SK-N-MC (cell line): ENCODE measurements around the gene FOXC1.

Source experiments
- DNase-seq: peaks from one replicate; pipeline ENCODE4 v3.0.0-alpha.2; 2011; ENCODE audit warnings: low read depth, low spot score
- H3K27ac ChIP-seq: fragments of 200-600 bp; sonication (generic); 2 replicates; pipeline ENCODE4 v1.5.1; 2016; ENCODE audit warnings: mixed run types
- H3K36me3 ChIP-seq: fragments of 200-600 bp; sonication (generic); 2 replicates; pipeline ENCODE4 v1.6.1; 2017; ENCODE audit warnings: antibody characterized with exemption, low read length, mixed read lengths; ENCODE audit not compliant: insufficient read depth
- H3K4me3 ChIP-seq: fragments of 200-600 bp; sonication (generic); 2 replicates; pipeline ENCODE4 v1.5.1; 2016
- H3K9ac ChIP-seq: fragments of 200-600 bp; sonication (generic); 2 replicates; pipeline ENCODE4 v1.8.0; 2017; ENCODE audit warnings: mixed run types, mixed read lengths; ENCODE audit not compliant: insufficient read length
- H3K9me3 ChIP-seq: fragments of 200-600 bp; sonication (generic); 2 replicates; pipeline ENCODE4 v1.6.1; 2017; ENCODE audit warnings: low read depth, mild to moderate bottlenecking, antibody characterized with exemption, low read length, moderate library complexity, mixed read lengths
- EZH2 ChIP-seq: fragments of 200-600 bp; sonication (generic); IDR thresholded peaks from one replicate; pipeline ENCODE4 v1.6.1; 2017; ENCODE audit warnings: antibody characterized with exemption
- FOXP2 ChIP-seq: optimal IDR thresholded peaks from 2 replicates; pipeline ENCODE3; 2011; ENCODE audit warnings: mild to moderate bottlenecking, moderate library complexity; ENCODE audit not compliant: insufficient read depth; ENCODE audit errors: extremely low read length, control extremely low read depth
- POLR2AphosphoS5 ChIP-seq: IDR thresholded peaks from 2 replicates; pipeline ENCODE4 v1.6.1; 2012; ENCODE audit warnings: mild to moderate bottlenecking, low read depth, low read length, borderline replicate concordance

The FOXC1 gene

DNA sequence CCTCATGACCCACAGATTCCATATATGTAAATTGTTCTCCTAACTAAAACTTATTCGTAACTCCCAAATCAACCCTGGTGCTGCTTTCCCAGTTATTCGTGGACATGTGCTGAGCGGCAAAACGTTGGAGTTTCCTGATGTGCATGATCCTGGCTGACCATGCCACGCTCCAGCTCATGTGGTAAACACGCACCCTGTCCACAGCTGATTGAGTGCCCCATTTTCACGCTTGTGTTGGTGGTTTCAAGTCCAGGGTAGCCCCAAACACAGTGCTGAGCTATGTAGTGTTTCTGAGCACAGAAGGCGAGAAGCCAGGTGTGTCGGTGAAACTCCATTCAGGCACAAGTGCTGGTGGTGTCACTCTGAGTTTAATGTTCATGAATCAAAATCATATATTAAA, 19.1 kb upstream of the FOXC1 start:
- Histone ChIP-seq H3K36me3 (no peaks in the 10 kb centered on the region), H3K9ac (no peak overlapping the region), H3K9me3 (no peaks in the 10 kb centered on the region), H3K4me3 (no peak overlapping the region), H3K27ac (no peak overlapping the region)
- TF ChIP-seq EZH2 (no peak), FOXP2 (no peak), POLR2AphosphoS5 (no peak)
- DNase-seq, result no peak

DNA sequence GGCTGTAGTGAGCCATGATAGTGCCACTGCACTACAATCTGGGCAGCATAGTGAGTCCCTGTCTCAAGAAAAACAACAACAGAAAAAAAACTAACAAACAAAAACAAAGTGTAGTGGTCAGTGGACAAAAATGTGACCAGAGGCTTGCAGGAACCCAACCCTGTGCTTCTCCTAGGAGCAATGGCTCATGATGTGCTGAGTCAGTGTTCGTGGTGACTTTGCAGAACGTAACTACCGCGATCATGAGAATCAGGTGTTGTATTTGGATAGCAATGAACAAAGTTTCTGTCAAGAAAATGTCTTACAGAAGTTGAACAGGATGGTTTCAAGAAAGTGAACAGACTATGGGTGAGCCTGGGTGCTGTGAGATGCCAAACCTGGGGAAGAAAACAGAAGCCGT, 18.5 kb upstream of the FOXC1 start:
- Histone ChIP-seq H3K9ac (no peak overlapping the region), H3K36me3 (no peaks in the 10 kb centered on the region), H3K27ac (no peak overlapping the region), H3K9me3 (no peaks in the 10 kb centered on the region), H3K4me3 (no peak overlapping the region)
- no peak for DNase-seq
- TF ChIP-seq EZH2 (no peak), POLR2AphosphoS5 (no peak), FOXP2 (no peak)

DNA sequence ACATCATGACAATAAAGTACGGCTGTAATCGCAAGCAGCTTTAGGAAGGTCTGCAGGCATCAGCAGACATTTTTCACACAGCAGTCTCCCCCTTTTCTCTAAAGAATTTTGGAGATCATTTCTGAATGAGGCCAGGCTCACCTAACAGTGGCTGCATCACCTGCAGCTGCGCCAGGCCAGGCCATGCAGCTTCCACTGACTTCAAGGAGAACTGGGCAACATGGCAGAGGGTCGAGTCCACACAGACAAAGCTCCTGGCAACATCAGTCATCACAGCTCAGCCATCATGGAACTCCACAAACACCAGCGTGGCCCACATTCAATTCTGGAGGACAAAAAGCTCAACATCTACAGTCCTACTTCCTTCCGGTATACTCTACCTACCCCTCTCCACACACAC, 17.8 kb upstream of the FOXC1 start:
- H3K36me3 ChIP-seq, result no peaks in the 10 kb centered on the region
- H3K9ac ChIP-seq, result no peak overlapping the region
- DNase-seq, result no peak
- H3K9me3 ChIP-seq, result no peaks in the 10 kb centered on the region
- no peak overlapping the region for H3K27ac ChIP-seq
- TF ChIP-seq FOXP2, result no peak
- TF ChIP-seq POLR2AphosphoS5, result no peak
- TF ChIP-seq EZH2, result no peak
- H3K4me3 ChIP-seq, result no peak overlapping the region

DNA sequence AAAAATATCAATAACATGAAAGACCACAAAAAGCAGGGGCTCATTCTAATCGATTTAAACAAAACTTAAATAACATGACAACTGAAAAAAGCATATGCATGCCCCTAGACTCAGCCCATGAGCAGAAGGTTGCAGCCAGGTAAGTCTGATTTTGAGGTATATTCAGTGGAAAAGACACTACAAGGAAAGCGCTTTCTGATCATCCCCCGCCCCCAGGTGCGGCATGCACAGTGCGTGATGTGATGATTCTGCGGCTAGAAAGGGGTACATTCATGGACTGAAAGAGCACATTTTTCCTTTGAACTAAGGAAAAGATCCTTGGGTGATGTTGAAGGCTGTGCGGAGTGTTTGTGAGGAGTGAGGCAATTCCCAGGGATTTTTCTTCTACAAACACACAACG, 16.9 kb upstream of the FOXC1 start:
- Histone ChIP-seq H3K27ac (no peak overlapping the region), H3K36me3 (no peaks in the 10 kb centered on the region), H3K4me3 (no peak overlapping the region), H3K9me3 (no peaks in the 10 kb centered on the region), H3K9ac (no peak overlapping the region)
- TF ChIP-seq EZH2 (no peak), POLR2AphosphoS5 (no peak), FOXP2 (no peak)
- no peak for DNase-seq

DNA sequence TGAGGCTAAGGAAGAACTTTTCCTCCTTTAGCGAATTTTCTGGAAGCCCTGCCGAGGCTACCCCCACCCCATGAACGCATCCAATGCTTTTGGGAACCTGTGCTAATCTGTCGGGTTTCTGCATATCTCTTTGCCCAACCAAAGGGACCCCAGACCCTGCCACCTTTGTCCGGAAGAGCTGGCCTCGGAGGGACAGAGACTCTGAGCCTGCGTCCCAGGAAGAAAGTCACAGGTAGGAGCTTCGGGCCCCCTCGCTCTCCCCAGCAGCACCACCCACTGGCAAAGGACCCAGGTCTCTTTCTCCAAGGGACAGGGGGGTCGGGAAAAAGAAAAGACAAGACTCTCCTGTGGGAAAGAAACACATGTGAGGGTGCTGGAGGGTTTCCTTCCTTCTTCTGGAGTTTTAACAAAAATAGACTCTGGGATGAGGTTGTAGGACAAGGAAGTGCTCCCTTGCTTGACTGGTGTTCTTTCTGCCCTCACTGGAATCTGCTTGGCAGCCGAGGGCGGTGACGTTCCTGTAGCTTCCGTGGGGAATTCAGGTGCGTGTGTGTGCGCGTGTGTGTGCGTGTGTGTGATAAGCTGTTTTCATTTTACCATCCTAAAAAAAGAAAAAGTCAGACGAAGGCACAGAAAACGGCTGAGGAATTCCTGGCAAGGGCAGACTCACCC, 16.3 kb upstream of the FOXC1 start:
- Histone ChIP-seq H3K4me3 (no peak overlapping the region), H3K36me3 (no peaks in the 10 kb centered on the region), H3K27ac (no peak overlapping the region), H3K9me3 (no peaks in the 10 kb centered on the region), H3K9ac (no peak overlapping the region)
- no peak for DNase-seq
- TF ChIP-seq POLR2AphosphoS5 (no peak), FOXP2 (no peak), EZH2 (no peak)

DNA sequence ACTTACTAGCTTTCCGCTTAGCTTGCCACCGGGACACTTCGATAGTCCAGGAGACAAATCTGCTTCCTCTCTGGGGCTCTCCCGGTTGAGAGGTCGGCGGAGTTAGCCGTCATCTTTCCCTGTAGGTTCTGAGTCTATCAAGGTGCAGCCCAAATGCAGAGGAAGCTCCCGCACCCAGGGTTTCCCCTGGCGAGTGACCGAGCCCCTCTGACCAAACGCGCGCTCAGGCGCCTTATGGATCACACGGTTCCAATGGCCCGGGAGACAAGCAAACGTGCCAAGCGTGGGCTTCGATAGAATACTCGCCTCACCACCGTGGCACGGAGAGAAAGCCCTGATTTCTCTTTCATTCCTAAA, 15.8 kb upstream of the FOXC1 start:
- no peaks in the 10 kb centered on the region for H3K36me3 ChIP-seq
- DNase-seq, result no peak
- no peaks in the 10 kb centered on the region for H3K9me3 ChIP-seq
- H3K4me3 ChIP-seq, result no peak overlapping the region
- no peak for TF ChIP-seq FOXP2
- no peak for TF ChIP-seq POLR2AphosphoS5
- TF ChIP-seq EZH2, result no peak
- H3K9ac ChIP-seq, result no peak overlapping the region
- H3K27ac ChIP-seq, result no peak overlapping the region

DNA sequence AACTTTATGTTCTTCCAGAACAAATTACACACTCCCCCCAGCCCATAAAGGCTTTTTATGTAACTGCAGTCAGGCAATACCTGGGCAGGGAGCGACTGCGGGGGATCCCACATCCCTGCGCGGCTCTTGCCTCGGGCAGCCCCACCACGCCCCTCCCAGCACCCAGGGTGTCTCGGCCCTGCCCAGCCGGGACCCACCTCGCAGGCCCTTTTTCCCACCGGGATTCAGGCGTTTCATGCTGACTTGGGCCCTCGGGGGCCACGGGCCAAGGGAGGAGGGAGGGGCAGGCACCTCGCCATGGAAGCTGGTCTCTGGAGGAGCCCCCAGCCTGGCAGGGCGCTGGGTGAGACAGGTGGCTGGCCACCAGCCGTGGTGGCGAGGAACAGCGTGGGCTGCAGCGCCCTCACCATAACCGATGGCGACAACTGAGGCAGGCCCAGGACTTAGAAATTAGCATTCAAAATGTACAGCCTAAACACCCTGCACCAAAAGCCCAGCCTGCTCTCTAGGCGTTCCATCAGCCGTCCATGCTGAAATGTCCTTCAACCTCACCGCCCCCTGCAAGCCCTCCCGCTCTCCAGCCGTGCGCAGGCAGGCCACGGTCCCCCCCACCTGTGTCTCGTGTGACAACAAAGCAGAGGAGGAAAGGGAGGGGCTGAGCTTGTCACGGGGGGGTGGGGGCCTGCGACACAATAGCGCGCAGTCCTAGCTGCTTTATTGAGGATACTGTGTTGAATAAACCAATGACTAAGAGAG, 15.1 kb upstream of the FOXC1 start:
- Histone ChIP-seq H3K9me3 (no peaks in the 10 kb centered on the region), H3K36me3 (no peaks in the 10 kb centered on the region), H3K27ac (no peak overlapping the region), H3K4me3 (no peak overlapping the region), H3K9ac (no peak overlapping the region)
- TF ChIP-seq POLR2AphosphoS5 (no peak), EZH2 (no peak), FOXP2 (no peak)
- DNase-seq, result no peak

DNA sequence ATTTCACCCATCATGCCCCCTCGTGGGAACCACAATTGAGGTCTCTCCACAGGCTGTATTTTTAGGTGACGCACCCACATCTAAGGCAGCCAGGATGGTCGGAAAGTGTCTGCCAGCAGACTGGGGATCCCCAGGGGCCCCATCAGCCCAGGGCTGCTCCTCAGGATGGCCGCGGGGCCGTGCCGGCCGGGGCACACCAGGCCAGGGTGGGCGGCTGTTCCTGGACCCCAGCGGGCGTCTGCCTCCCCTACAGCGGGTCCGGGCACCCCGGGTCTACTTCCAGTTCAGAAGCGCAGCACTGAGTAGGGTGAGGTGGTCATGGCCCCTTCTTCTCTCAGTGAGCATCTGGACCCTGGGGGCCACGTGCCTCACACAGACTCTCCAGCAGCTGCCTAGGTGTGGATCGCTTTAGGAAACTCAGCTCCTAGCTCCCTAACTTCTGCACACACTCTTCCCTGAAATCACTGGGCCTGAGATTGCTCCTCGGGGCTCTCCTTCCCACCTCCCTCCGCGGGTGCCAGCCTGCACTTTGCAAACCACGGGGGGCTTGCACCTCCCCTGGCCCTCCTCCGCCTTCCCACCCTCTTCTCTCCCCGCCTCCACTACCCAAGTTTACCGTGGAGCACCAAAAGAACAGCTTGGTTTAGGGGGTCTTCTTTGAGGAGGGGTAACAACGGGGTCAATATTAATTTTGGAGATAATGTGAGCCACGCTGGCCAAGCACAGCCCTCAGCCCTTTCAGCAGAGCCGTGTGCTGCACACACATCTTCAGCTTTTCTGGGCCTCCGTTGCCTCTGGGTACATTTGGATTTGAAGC, 14.2 kb upstream of the FOXC1 start:
- no peak overlapping the region for H3K9ac ChIP-seq
- TF ChIP-seq FOXP2 (no peak), EZH2 (no peak), POLR2AphosphoS5 (no peak)
- DNase-seq, result no peak
- H3K27ac ChIP-seq, result no peak overlapping the region
- no peaks in the 10 kb centered on the region for H3K9me3 ChIP-seq
- no peaks in the 10 kb centered on the region for H3K36me3 ChIP-seq
- H3K4me3 ChIP-seq, result peak overlapping the region; percentile 52
